ENCODE data around the gene SNX1.

Gene SNX1

DNA sequence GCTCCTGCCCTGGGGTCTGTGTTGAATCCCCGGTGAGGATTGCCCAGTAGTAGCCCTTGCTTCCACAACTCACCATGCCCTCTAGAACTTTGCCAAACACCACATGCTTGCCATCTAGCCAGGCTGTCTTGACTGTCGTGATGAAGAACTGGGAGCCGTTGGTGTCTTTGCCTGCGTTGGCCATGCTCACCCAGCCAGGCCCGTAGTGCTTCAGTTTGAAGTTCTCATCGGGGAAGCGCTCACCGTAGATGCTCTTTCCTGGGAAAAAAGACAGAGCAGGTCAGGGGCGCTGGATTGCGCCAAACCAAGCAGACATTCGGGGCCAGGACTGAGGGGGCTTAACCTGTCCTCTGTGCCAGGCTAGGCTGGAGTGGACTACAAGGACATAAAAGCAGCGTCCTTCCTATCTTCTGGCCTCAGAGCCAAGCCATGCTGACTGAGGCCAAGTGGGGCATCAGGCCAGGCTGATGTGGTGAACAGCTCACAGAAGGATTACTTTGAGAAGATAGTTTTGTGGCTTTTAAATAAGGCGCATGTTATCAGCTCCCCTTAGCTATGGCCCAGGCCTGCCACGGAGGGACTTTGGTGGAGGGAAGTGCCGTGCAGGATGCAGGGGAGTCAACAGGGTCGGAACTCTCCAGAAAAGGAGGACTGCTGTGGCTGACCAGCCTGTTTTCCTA lies 61.0 kb downstream of the SNX1 start:
- TF ChIP-seq ZFX (IDR thresholded peaks at IDR 0.05): no peak
- TF ChIP-seq, protein P1, sequence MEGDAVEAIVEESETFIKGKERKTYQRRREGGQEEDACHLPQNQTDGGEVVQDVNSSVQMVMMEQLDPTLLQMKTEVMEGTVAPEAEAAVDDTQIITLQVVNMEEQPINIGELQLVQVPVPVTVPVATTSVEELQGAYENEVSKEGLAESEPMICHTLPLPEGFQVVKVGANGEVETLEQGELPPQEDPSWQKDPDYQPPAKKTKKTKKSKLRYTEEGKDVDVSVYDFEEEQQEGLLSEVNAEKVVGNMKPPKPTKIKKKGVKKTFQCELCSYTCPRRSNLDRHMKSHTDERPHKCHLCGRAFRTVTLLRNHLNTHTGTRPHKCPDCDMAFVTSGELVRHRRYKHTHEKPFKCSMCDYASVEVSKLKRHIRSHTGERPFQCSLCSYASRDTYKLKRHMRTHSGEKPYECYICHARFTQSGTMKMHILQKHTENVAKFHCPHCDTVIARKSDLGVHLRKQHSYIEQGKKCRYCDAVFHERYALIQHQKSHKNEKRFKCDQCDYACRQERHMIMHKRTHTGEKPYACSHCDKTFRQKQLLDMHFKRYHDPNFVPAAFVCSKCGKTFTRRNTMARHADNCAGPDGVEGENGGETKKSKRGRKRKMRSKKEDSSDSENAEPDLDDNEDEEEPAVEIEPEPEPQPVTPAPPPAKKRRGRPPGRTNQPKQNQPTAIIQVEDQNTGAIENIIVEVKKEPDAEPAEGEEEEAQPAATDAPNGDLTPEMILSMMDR (conservative IDR thresholded peaks at IDR 0.05): no peak
- no peak overlapping the region for H3K27ac ChIP-seq

DNA sequence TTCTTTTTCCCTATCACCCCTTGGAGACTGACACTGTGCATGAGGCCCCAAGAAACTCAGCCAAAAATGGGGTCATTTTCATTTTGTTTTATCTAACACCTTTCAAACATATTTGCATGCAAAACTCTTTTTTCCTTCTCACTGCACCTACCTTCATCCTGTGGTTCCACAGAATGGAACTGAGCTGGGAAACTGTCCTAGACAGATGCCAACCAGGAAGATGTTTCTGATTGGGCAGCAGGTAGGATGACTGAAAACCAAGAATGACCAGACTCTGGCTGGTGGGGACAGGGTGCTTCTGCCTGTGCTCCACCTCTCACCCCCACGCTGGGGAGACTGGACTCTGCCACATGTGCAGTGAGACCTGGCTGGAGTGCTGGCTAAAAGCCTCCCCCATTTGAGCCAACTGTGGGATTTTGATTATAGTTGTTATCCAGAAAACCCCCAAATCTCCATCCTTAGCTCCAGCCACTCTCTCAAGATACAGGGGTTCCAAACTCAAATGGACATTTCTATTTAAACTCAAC lies 61.9 kb downstream of the SNX1 start:
- TF ChIP-seq ZFX (IDR thresholded peaks at IDR 0.05): no peak
- TF ChIP-seq, protein P1 (conservative IDR thresholded peaks at IDR 0.05): no peak
- H3K27ac ChIP-seq: no peak overlapping the region

DNA sequence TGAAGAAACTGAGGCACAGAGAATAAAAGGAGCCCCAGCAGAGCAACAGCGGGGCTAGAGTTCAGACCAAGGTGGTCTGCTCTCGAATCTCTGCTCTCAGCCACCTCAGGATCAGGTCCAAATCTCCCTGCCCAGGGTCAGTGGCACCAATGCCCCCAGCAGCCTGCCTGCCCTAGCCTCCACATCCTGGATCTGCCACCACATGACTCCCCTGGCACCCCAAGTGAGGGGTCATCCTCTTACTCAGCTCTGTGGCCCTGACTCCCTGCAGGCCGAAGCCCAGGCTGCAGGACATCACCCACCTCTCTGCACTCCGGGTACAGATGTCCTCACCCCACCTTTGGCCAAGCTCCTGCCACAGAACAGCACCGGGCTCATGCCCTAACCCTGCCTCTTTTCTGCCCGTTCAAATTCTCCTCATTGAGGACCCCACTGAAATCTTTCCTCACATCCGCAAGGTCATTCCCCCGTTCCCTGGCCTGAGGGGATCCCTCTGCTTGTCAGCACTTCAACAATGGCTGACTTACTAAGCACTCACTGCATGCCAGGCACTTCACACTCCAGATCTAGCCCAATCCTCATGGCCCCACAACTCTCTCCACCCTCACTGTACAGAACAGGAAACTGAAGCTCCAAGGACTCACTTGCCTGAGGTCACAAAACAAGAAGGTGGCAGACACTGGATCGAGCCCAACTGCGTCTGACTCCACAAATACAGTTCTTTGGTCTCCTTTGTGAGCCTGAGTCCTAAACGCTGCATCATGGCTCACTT lies 62.8 kb downstream of the SNX1 start:
- TF ChIP-seq, protein P1 (conservative IDR thresholded peaks at IDR 0.05): no peak
- no peak for TF ChIP-seq ZFX (IDR thresholded peaks at IDR 0.05)
- no peak overlapping the region for H3K27ac ChIP-seq

DNA sequence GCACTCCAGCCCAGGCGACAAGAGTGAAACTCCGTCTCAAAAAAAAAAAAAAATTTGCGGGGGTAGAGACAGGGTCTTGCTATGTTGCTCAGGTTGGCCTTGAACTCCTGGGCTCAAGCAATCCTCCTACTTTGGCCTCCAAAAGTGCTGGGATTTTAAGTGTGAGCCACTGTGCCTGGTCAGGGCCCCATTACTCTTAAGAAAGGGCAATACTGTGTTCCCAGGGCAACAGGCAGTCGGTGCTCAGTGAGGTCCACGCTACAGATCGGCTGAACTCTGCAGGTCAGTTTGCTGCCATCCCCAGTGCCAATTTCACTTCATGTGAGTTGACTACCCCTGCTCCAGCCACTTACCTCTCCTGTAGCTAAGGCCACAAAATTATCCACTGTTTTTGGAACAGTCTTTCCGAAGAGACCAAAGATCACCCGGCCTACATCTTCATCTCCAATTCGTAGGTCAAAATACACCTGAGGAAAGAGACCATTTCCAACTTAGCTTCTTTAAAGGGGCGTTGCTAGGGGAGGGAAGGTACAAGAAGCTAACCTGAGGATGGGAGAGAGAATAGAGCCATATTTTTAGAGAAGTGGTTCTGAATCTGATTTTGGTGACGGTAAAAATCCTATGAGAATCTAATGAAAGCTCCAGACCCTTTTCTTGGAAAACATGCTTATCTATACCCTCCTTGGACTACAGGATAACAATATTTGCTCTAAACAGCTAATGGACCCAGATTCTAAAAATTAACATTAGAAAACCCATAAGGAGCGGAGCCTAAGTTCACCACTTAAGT lies 66.1 kb downstream of the SNX1 start:
- no peak for TF ChIP-seq ZFX (IDR thresholded peaks at IDR 0.05)
- TF ChIP-seq, protein P1 (conservative IDR thresholded peaks at IDR 0.05): no peak
- H3K27ac ChIP-seq: peak overlapping the region; percentile 88

DNA sequence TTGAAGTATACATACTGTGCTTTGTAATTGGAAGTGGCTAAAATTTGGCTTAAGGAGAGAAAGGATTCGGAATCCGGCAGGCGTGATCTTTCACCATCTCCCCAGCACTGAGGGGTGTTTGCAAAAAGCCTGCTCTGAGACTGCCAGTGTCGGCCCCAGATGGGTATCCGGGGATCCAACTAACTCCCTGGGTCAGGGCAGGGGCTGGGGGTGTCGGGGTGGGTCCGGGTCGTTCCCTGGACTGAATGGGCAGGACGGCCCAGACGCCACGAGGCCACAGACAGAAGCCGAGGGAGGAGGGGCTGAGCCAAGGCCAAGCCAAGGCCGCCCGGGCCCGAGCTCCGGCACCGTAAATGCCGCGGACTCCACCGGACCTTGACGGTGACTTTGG lies 66.7 kb downstream of the SNX1 start:
- peak; percentile 85; the same call in 1 of the 2 replicates for TF ChIP-seq ZFX (IDR thresholded peaks at IDR 0.05)
- TF ChIP-seq, protein P1 (conservative IDR thresholded peaks at IDR 0.05): no peak
- H3K27ac ChIP-seq: peak overlapping the region; percentile 88

DNA sequence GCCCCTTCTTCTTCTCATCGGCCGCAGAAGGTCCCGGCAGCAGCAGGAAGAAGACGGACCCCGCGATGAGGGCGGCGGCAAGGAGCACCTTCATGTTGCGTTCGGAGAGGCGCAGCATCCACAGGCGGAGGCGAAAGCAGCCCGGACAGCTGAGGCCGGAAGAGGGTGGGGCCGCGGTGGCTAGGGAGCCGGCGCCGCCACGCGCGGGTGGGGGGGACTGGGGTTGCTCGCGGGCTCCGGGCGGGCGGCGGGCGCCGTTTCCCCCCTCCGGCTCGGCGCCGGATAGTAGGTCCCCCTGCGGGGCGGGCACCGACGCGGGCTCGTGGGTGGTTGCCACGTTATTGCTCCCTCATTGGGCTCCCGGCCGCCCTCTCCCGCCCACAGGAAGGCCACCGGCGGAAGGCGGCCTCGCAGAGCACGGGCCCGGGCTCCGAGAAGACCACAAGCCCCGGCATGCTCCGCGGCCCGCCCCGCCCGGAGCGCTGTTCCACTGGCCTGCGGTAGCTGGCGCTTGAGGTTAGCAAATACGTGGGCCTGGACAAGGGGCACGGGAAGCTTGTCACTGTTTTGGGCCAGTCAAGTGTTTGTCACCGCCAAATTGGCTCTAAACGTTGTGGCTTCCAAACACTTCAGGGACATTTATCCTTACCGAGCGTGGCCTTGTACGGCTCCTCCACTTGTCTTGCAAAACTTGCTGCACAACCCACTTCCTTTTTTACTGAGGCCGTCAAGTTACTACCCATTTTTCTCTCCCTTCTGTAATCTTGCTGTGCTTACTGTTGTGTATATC lies 67.3 kb downstream of the SNX1 start, which contains the start of gene PPIB:
Gene PPIB, minus strand, starts transcription at position 154 of the 790 bp plus-strand sequence. Its CDS starts 36 bp downstream, at position 118.
- TF ChIP-seq, protein P1 (conservative IDR thresholded peaks at IDR 0.05): peak; percentile 75
- no peak for TF ChIP-seq ZFX (IDR thresholded peaks at IDR 0.05)
- peak within 1 kb of the TSS; percentile 88 for H3K27ac ChIP-seq

Data from C4-2B (cell line).